Endothelial cell (in vitro differentiated cells): ENCODE results near the gene ACOT11. TPM values are rescaled to one million over a fixed set of nuclear protein-coding genes. Genes with fewer than 3 reads are reported as not detected.

Experiments used
- DNase-seq: peaks from one replicate; pipeline ENCODE4 v3.0.0; 2021; ENCODE audit warnings: low spot score
- H3K27ac Mint-ChIP-seq: one replicate; pipeline ENCODE4 v1.8.0; 2021; ENCODE audit warnings: mixed read lengths, inconsistent platforms; ENCODE audit not compliant: unreplicated experiment
- H3K27me3 Mint-ChIP-seq: one replicate; pipeline ENCODE4 v1.8.0; 2021; ENCODE audit warnings: mild to moderate bottlenecking, moderate library complexity, mixed read lengths, inconsistent platforms; ENCODE audit not compliant: unreplicated experiment
- H3K36me3 Mint-ChIP-seq: one replicate; pipeline ENCODE4 v1.8.0; 2021; ENCODE audit warnings: mild to moderate bottlenecking, low read depth, mixed read lengths, inconsistent platforms; ENCODE audit not compliant: unreplicated experiment
- H3K4me1 Mint-ChIP-seq: one replicate; pipeline ENCODE4 v1.8.0; 2021; ENCODE audit warnings: mild to moderate bottlenecking, mixed read lengths, inconsistent platforms; ENCODE audit not compliant: unreplicated experiment
- H3K4me3 Mint-ChIP-seq: one replicate; pipeline ENCODE4 v1.8.0; 2021; ENCODE audit warnings: mild to moderate bottlenecking, mixed read lengths, inconsistent platforms; ENCODE audit not compliant: unreplicated experiment
- H3K9me3 Mint-ChIP-seq: one replicate; pipeline ENCODE4 v1.8.0; 2021; ENCODE audit warnings: mixed read lengths, inconsistent platforms; ENCODE audit not compliant: unreplicated experiment
- CTCF ChIP-seq: fragments of 200-600 bp; sonication (generic); IDR thresholded peaks from one replicate; pipeline ENCODE4 v1.5.0; 2021; ENCODE audit warnings: antibody characterized with exemption; ENCODE audit not compliant: unreplicated experiment
- total RNA-seq: library from RNA; stranded (reverse); fragmentation: NEBNext Ultra II Directional; extraction: Animal tissue kit (Norgen Biotek cat#: 25700); gene quantifications from one replicate; pipeline ENCODE4 v1.2.1, GENCODE V29; 2021; ENCODE audit not compliant: unreplicated experiment

ACOT11 gene
- total RNA-seq, 1 donor from 2014 or later = 35.6 TPM

GRCh38 chr1:54551891-54552290 is 3.9 kb downstream of the ACOT11 start:
- TF ChIP-seq CTCF = no peak
- Mint-ChIP-seq H3K4me1 (peaks cover 19% of the 10 kb centered on the region), H3K4me3 (no peak overlapping the region), H3K27ac (no peak overlapping the region), H3K36me3 (peaks cover 26% of the 10 kb centered on the region), H3K27me3 (peaks cover 9% of the 10 kb centered on the region), H3K9me3 (no peaks in the 10 kb centered on the region)
- DNase-seq = no peak

- Mint-ChIP-seq H3K9me3 (no peaks in the 10 kb centered on the region), H3K36me3 (peaks cover 24% of the 10 kb centered on the region), H3K27ac (no peak overlapping the region), H3K4me1 (peaks cover 10% of the 10 kb centered on the region), H3K4me3 (no peak overlapping the region), H3K27me3 (peaks cover 3% of the 10 kb centered on the region)
- no peak for TF ChIP-seq CTCF
- DNase-seq = no peak
These were observed 5.7 kb downstream of the ACOT11 start for GRCh38 chr1:54553602-54554313.

- Mint-ChIP-seq H3K27me3 (no peaks in the 10 kb centered on the region), H3K4me1 (peaks cover 4% of the 10 kb centered on the region), H3K27ac (no peak overlapping the region), H3K4me3 (peak overlapping the region; percentile 4), H3K36me3 (peaks cover 16% of the 10 kb centered on the region), H3K9me3 (no peaks in the 10 kb centered on the region)
- DNase-seq = no peak
- no peak for TF ChIP-seq CTCF
These were observed 8.1 kb downstream of the ACOT11 start for GRCh38 chr1:54556110-54556509.

GRCh38 chr1:54557671-54558355 is 9.8 kb downstream of the ACOT11 start:
- Mint-ChIP-seq H3K27me3 (no peaks in the 10 kb centered on the region), H3K9me3 (no peaks in the 10 kb centered on the region), H3K27ac (no peak overlapping the region), H3K4me1 (peaks cover 4% of the 10 kb centered on the region), H3K4me3 (no peak overlapping the region), H3K36me3 (peaks cover 16% of the 10 kb centered on the region)
- no peak for DNase-seq
- TF ChIP-seq CTCF = no peak

GRCh38 chr1:54558434-54559030 is 10.5 kb downstream of the ACOT11 start:
- Mint-ChIP-seq H3K4me3 (no peak overlapping the region), H3K4me1 (peaks cover 4% of the 10 kb centered on the region), H3K27ac (no peak overlapping the region), H3K27me3 (no peaks in the 10 kb centered on the region), H3K36me3 (peaks cover 15% of the 10 kb centered on the region), H3K9me3 (no peaks in the 10 kb centered on the region)
- DNase-seq = no peak
- no peak for TF ChIP-seq CTCF
